ENCODE measurements around the gene C1GALT1.

- TF ChIP-seq CTCF (IDR thresholded peaks at IDR 0.05; ENCODE audit: low read depth, low read length), result no peak
- TF ChIP-seq POLR2A (IDR thresholded peaks at IDR 0.05; ENCODE audit: extremely low read depth, insufficient read length), result no peak
- TF ChIP-seq, protein P1, sequence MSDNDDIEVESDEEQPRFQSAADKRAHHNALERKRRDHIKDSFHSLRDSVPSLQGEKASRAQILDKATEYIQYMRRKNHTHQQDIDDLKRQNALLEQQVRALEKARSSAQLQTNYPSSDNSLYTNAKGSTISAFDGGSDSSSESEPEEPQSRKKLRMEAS (IDR thresholded peaks at IDR 0.05; ENCODE audit: low read depth, low read length), result no peak
Measured at GRCh38 chr7:7134046-7134445, 48.3 kb upstream of the C1GALT1 start.

All from NB4 (cell line).